GM12801 (cell line): ENCODE measurements around the gene PLXDC2.

Experiments
- TF ChIP-seq, protein P1 (sequence below): IDR thresholded peaks from one replicate; pipeline ENCODE4 v1.5.1; 2011; ENCODE audit warnings: control low read depth; ENCODE audit not compliant: insufficient read length; ENCODE audit errors: extremely low read depth

PLXDC2 gene

DNA sequence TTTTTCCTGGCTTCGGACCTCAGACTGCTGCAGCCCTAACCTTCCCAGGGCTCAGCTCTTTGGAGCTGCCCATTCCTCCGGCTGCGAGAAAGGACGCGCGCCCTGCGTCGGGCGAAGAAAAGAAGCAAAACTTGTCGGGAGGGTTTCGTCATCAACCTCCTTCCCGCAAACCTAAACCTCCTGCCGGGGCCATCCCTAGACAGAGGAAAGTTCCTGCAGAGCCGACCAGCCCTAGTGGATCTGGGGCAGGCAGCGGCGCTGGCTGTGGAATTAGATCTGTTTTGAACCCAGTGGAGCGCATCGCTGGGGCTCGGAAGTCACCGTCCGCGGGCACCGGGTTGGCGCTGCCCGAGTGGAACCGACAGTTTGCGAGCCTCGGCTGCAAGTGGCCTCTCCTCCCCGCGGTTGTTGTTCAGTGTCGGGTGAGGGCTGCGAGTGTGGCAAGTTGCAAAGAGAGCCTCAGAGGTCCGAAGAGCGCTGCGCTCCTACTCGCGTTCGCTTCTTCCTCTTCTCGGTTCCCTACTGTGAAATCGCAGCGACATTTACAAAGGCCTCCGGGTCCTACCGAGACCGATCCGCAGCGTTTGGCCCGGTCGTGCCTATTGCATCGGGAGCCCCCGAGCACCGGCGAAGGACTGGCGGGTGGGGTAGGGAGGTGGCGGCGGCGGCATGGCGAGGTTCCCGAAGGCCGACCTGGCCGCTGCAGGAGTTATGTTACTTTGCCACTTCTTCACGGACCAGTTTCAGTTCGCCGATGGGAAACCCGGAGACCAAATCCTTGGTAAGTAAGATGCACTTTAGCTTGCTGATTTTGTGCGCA is at the start of gene PLXDC2:
Gene PLXDC2, plus strand, starts transcription at position 22 of the 820 bp plus-strand sequence.
- TF ChIP-seq, protein P1, sequence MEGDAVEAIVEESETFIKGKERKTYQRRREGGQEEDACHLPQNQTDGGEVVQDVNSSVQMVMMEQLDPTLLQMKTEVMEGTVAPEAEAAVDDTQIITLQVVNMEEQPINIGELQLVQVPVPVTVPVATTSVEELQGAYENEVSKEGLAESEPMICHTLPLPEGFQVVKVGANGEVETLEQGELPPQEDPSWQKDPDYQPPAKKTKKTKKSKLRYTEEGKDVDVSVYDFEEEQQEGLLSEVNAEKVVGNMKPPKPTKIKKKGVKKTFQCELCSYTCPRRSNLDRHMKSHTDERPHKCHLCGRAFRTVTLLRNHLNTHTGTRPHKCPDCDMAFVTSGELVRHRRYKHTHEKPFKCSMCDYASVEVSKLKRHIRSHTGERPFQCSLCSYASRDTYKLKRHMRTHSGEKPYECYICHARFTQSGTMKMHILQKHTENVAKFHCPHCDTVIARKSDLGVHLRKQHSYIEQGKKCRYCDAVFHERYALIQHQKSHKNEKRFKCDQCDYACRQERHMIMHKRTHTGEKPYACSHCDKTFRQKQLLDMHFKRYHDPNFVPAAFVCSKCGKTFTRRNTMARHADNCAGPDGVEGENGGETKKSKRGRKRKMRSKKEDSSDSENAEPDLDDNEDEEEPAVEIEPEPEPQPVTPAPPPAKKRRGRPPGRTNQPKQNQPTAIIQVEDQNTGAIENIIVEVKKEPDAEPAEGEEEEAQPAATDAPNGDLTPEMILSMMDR: no peak

DNA sequence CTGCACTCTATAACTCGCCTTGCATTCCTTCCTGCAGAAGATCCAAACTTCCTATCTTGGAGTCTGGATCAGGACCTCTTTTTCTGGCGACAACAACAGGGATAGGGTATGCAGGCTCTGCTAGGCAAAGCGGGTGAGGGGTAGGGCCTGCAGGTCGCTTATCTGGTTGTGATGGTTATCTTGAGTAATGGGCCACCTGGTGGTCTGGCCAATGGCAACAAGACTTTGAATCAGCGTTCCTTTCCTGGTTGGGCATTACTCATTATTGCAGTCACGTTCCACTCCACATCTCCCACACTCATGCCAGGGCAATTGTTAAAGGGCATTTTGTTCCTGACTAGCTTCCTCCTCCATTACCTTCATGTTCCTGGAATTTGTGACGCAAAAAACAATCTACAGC is 48.4 kb upstream of the PLXDC2 start:
- TF ChIP-seq, protein P1: no peak

DNA sequence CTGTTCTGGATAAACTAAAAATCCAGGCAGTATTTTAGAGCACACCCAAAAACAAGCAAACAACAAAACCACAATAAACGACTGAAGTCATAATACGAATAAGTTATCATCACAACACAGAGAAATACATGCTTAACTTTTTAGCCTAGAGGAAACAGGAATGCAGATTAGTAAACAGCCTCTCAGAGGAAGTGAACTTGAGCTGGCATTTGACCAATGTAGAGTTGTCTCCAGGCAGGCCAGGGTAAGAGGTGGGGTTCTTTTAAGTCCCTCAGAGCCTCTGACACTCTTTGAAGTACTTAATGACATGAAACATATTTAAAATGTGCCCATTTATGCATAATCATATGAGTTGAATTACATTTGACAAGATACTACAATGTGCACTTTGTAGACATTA is 43.3 kb upstream of the PLXDC2 start:
- TF ChIP-seq, protein P1: no peak

DNA sequence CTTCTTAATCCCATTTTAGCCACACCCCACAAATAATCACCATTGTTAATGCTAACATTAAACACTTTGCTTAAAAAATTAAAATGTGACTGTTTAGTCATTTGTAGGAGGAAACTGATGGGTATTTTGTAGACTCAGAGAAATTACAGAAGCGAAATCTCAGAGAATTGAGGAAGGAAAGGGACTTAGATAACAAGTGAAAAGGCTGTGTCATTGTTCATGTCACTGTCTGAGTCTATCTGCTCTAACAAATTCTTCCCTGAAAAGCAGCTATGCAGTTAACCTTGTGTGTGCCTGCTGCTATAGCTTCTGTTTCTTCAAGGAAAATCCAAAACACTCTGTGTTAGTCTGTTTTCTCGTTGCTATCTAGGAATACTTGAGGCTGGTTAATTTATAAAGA is 40.9 kb upstream of the PLXDC2 start:
- TF ChIP-seq, protein P1: no peak

GRCh38 chr10:19777806-19778205 is 38.4 kb upstream of the PLXDC2 start:
- TF ChIP-seq, protein P1: no peak

GRCh38 chr10:19778996-19779395 is 37.2 kb upstream of the PLXDC2 start:
- TF ChIP-seq, protein P1: no peak

GRCh38 chr10:19782430-19783089 is 33.7 kb upstream of the PLXDC2 start:
- TF ChIP-seq, protein P1: no peak
